ENCODE measurements around the gene CLIC1. TPM values are rescaled to one million over a fixed set of nuclear protein-coding genes. Genes with fewer than 3 reads are reported as not detected.

Gene CLIC1
- total and polyA plus RNA-seq, 10 of the 15 experiments (the other 5 are each of a cell fraction or from before 2014, with no cell fraction given): 446 to 1,266 (median 636) TPM

GRCh38 chr6:31710523-31711219 lies 25.7 kb downstream of the CLIC1 start:
- TF ChIP-seq YY1 (IDR thresholded peaks at IDR 0.05; ENCODE audit: low read depth, low read length) (no peak), MTA3 (IDR thresholded peaks at IDR 0.05; ENCODE audit: borderline replicate concordance, low read length) (no peak), HDAC2 (IDR thresholded peaks at IDR 0.05) (no peak), NBN (IDR thresholded peaks at IDR 0.05) (no peak), ZNF622 (IDR thresholded peaks at IDR 0.05) (no peak), MEF2B (IDR thresholded peaks at IDR 0.05; ENCODE audit: partially characterized antibody, poor library complexity, severe bottlenecking) (no peak), SP1 (IDR thresholded peaks at IDR 0.05; ENCODE audit: low read depth, low read length) (no peak), TBL1XR1 (IDR thresholded peaks at IDR 0.05; ENCODE audit: low read depth, low read length) (no peak), TCF3 (IDR thresholded peaks at IDR 0.05; ENCODE audit: borderline replicate concordance, insufficient read depth, low read depth, low read length) (no peak), ZNF384 (IDR thresholded peaks at IDR 0.05; ENCODE audit: borderline replicate concordance, low read depth, low read length) (no peak), SMAD5 (IDR thresholded peaks at IDR 0.05; ENCODE audit: low read depth) (no peak), RCOR1 (conservative IDR thresholded peaks at IDR 0.05; ENCODE audit: low read depth, low read length) (no peak), CTCF (IDR thresholded peaks at IDR 0.05 in 2 of 3, conservative IDR thresholded peaks at IDR 0.05 in 1 of 3; ENCODE audit: control insufficient read depth in 2 of 3, extremely low read depth in 1 of 3, insufficient read depth in 1 of 3, low read depth in 3 of 3, low read length in 3 of 3) (no peak), ZNF592 (IDR thresholded peaks at IDR 0.05) (no peak), MLLT1 (IDR thresholded peaks at IDR 0.05) (no peak), JUNB (IDR thresholded peaks at IDR 0.05) (no peak), TAF1 (IDR thresholded peaks at IDR 0.05; ENCODE audit: borderline replicate concordance, low read depth, low read length) (no peak), ZSCAN29 (IDR thresholded peaks at IDR 0.05) (no peak)
- in situ Hi-C loops (cut with MboI) (no loop called here), intact Hi-C loops (cut with micrococcal nuclease; ENCODE audit: unreplicated experiment) (no loop called here)
- no peak overlapping the region for H3K27ac ChIP-seq (ENCODE audit: control insufficient read depth, insufficient read depth)
- no peaks in the 10 kb centered on the region for H3K9me3 ChIP-seq (replicated peaks; ENCODE audit: control insufficient read depth, insufficient read depth, low read length)
- no peaks in the 10 kb centered on the region for H3K36me3 ChIP-seq (ENCODE audit: control insufficient read depth in 2 of 2, insufficient read depth in 2 of 2, low read length in 1 of 2)
- H3K4me1 ChIP-seq (ENCODE audit: control insufficient read depth, insufficient read depth, low read length): no peaks in the 10 kb centered on the region
- ATAC-seq: peak; percentile 20; the same call in 2 of the 3 replicates
- 20% methylated on average over 5 of the region's 5 CpGs for WGBS (ENCODE audit: insufficient coverage, insufficient replicate concordance, low lambda C conversion rate, missing lambda C conversion rate)
- H3K4me3 ChIP-seq: no peak overlapping the region
- H3K9ac ChIP-seq (ENCODE audit: control insufficient read depth, insufficient read depth, low read length): no peak overlapping the region
- FAIRE-seq: no peak
- no peak overlapping the region for H2AFZ ChIP-seq (ENCODE audit: control insufficient read depth, low read depth, low read length)
- ChIA-PET RAD21 (ENCODE audit: unreplicated experiment) (no interaction called here), POLR2A (no interaction called here), CTCF (interaction anchor here (1.7 to 2.9 kb wide), 2 partner anchors 28 to 59 kb away, joined by 3 to 14 read pairs; no protein-coding TSS in a partner anchor), SMC1A (ENCODE audit: uncharacterized antibody, unreplicated experiment) (no interaction called here)
- H4K20me1 ChIP-seq (ENCODE audit: control insufficient read depth, insufficient read depth): no peaks in the 10 kb centered on the region
- H3K79me2 ChIP-seq (ENCODE audit: control insufficient read depth, insufficient read depth, low read length): no peaks in the 10 kb centered on the region
- no peak for DNase-seq (ENCODE audit: low read depth, low spot score)
- H3K27me3 ChIP-seq (replicated peaks in 1 of 2; ENCODE audit: control insufficient read depth in 2 of 2, insufficient read depth in 2 of 2, low read length in 1 of 2): peaks cover 0 to 2% of the 10 kb centered on the region in 2 experiments; a peak in 3 of 4 replicates
- BruUV-seq (replicated peaks): no TSS peak
- H3K4me2 ChIP-seq (ENCODE audit: control insufficient read depth, insufficient read depth): no peak overlapping the region

All from GM12878 (cell line).